Esophagus mucosa (tissue), 1 donor: ENCODE measurements around the gene PCDH12. TPM values are rescaled to one million over a fixed set of nuclear protein-coding genes. Genes with fewer than 3 reads are reported as not detected.

ENCODE experiments used
- ATAC-seq: fragments of 200-7000 bp; cut with Tn5 transposase; one replicate; pipeline ENCODE4 v1.9.1; 2020
- total RNA-seq: library from RNA; stranded (reverse); gene quantifications from one replicate; pipeline ENCODE4 v1.2.4, GENCODE V29; 2023
- donor health status: DM: yes; HTN: yes; CAD: no.

PCDH12 gene
- total RNA-seq: 0.40 TPM

GRCh38 chr5:141958113-141958512 is at the start of gene PCDH12:
Gene PCDH12 (minus strand): TSS chr5:141958202. CDS start chr5:141957851, 351 bp downstream.
- ATAC-seq: peak; percentile 26

- ATAC-seq: no peak
These were observed 49.2 kb upstream of the PCDH12 start for GRCh38 chr5:142007237-142007544.

GRCh38 chr5:142006363-142007236 is 48.6 kb upstream of the PCDH12 start:
- ATAC-seq: no peak

- ATAC-seq: peak; percentile 17
These were observed 45.3 kb upstream of the PCDH12 start for GRCh38 chr5:142003266-142003800.

GRCh38 chr5:142000704-142001484 is 42.9 kb upstream of the PCDH12 start:
- ATAC-seq: no peak

GRCh38 chr5:142000173-142000572 is 42.2 kb upstream of the PCDH12 start:
- ATAC-seq: no peak

- ATAC-seq: no peak
These were observed 39.5 kb upstream of the PCDH12 start for GRCh38 chr5:141997358-141997960.

GRCh38 chr5:141995656-141996055 is 37.7 kb upstream of the PCDH12 start:
- no peak for ATAC-seq

- ATAC-seq: no peak
These were observed 36.6 kb upstream of the PCDH12 start for GRCh38 chr5:141994511-141995136.

GRCh38 chr5:141992349-141992963 is 34.5 kb upstream of the PCDH12 start:
- ATAC-seq: peak; percentile 72

GRCh38 chr5:141989720-141990119 is 31.7 kb upstream of the PCDH12 start:
- ATAC-seq: no peak

GRCh38 chr5:141986072-141986471 is 28.1 kb upstream of the PCDH12 start:
- ATAC-seq: no peak

- ATAC-seq: no peak
These were observed 24.6 kb upstream of the PCDH12 start for GRCh38 chr5:141982626-141983025.

- ATAC-seq: no peak
These were observed 20.4 kb upstream of the PCDH12 start for GRCh38 chr5:141978389-141978788.

- ATAC-seq: no peak
These were observed 18.2 kb upstream of the PCDH12 start for GRCh38 chr5:141976176-141976575.

GRCh38 chr5:141973871-141974595 is 16.0 kb upstream of the PCDH12 start:
- ATAC-seq: no peak

- no peak for ATAC-seq
These were observed 12.1 kb upstream of the PCDH12 start for GRCh38 chr5:141969783-141970771.

GRCh38 chr5:141968914-141969608 is 11.1 kb upstream of the PCDH12 start, which contains the start of gene RNF14:
Gene RNF14 (plus strand): TSS chr5:141969105. CDS start chr5:141973589, 4,484 bp downstream.
- ATAC-seq: peak; percentile 98

- no peak for ATAC-seq
These were observed 8.9 kb upstream of the PCDH12 start for GRCh38 chr5:141966963-141967333.
